Testis (tissue), 3 donors: ENCODE results near the gene DNLZ. TPM values are rescaled to one million over a fixed set of nuclear protein-coding genes. Genes with fewer than 3 reads are reported as not detected.
"Not testable (repeated sequence)": the region's sequence is repeated elsewhere in the genome, so short reads cannot be mapped to it uniquely, and the experiment has no call there.

ENCODE experiments used
- DNase-seq: peaks from one replicate; pipeline ENCODE4 v3.0.0-alpha.2; 2019
- H3K27ac ChIP-seq, 2 donors: fragments of 200-600 bp; sonication (generic); one replicate each; pipeline ENCODE4 v1.5.1; 2019
- H3K27me3 ChIP-seq: fragments of 200-600 bp; sonication (generic); one replicate; pipeline ENCODE4 v1.5.1; 2019
- H3K36me3 ChIP-seq: fragments of 200-600 bp; sonication (generic); one replicate; pipeline ENCODE4 v1.5.1; 2017; ENCODE audit warnings: low read depth; ENCODE audit errors: missing control alignments
- H3K4me1 ChIP-seq: fragments of 200-600 bp; sonication (generic); one replicate; pipeline ENCODE4 v1.5.1; 2019
- H3K4me3 ChIP-seq, 2 donors: fragments of 200-600 bp; sonication (generic); one replicate each; pipeline ENCODE4 v1.5.1; 2017 to 2019
- H3K9me3 ChIP-seq: fragments of 200-600 bp; sonication (generic); one replicate; pipeline ENCODE4 v1.5.1; 2017
- POLR2A ChIP-seq: fragments of 450-650 bp; IDR thresholded peaks from one replicate; pipeline ENCODE4 v1.6.1; 2017; ENCODE audit warnings: antibody characterized with exemption, mild to moderate bottlenecking, moderate library complexity
- WGBS, 2 donors: methylation state at CpG; one replicate each; pipeline ENCODE4 v1.1.5; 2018; 5-methylcytosine and 5-hydroxymethylcytosine counted together
- intact Hi-C: fragments of 100-400 bp; cut with DNase I; formaldehyde crosslinking; loops from one replicate; pipeline ENCODE4 v1.15.1; 2023; ENCODE audit warnings: low total_unique reads
- polyA plus RNA-seq: library from polyadenylated mRNA; stranded (reverse); fragments of 350-450 nt; fragmentation: Illumina TruSeq; extraction: RNeasy Lipid Tissue Mini Kit (QIAGEN cat#74804); gene quantifications from one replicate; pipeline ENCODE4 v1.2.3, GENCODE V29; 2014; ENCODE audit warnings: low read depth, low replicate concordance; ENCODE audit not compliant: insufficient read depth
- total RNA-seq, 2 donors: library from RNA; depleted of rRNA; stranded (reverse); fragments of >200 nt; gene quantifications; one replicate each; pipeline ENCODE4 v1.2.3, GENCODE V29; 2016
- TF ChIP-seq, protein P1 (sequence below), 3 experiments: fragments of 450-650 bp in 2 of 3; fragments of 200-600 bp in 1 of 3; sonication (generic) in 1 of 3; IDR thresholded peaks; one replicate each; pipeline ENCODE4 v1.5.1; 2016 to 2019; ENCODE audit warnings: antibody characterized with exemption in 3 of 3, mild to moderate bottlenecking in 2 of 3, moderate library complexity in 1 of 3

Gene DNLZ
- total and polyA plus RNA-seq, 3 donors from 2014 or later: 14.0 to 51.1 (median 48.2) TPM

DNA sequence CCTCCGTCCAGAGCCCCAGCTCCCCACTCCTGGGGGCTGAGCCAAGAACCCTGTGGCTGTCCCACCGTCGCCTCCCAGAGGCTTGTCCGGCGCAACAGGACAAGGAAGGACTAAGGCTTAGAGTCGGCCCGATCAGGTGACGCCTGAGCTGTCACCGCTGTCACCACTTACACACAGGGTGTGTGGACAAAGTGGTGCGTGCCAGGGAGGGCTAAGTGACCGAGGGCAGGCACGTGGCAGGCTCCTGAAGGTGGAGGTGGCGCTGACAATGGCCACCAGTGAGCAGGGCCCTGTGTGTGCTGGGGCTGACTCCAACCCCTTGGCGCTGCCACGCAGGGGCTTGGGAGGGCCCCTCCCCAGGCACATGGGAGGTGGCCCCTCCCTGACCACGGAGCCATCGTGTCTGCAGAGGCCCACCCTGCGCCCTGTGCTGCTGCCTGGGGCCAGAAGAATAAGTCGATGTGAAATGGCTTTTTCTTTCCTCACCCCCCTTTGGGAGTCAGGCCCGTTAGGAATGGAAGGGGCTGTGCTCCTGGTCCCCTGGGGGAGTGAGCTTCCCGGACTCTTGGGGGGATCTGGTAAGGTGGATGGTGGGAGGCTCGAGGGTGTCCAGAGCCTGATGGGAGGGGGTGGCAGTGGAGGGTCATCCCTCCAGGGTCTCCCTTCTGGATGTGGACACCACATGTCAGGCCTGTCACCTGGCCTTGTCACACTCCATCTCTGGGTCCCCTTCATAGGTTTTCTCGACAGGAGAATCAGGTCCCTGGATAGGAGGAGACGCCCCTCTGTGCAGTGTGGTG is 38.8 kb downstream of the DNLZ start:
- no peaks in the 10 kb centered on the region for H3K9me3 ChIP-seq
- TF ChIP-seq, protein P1, sequence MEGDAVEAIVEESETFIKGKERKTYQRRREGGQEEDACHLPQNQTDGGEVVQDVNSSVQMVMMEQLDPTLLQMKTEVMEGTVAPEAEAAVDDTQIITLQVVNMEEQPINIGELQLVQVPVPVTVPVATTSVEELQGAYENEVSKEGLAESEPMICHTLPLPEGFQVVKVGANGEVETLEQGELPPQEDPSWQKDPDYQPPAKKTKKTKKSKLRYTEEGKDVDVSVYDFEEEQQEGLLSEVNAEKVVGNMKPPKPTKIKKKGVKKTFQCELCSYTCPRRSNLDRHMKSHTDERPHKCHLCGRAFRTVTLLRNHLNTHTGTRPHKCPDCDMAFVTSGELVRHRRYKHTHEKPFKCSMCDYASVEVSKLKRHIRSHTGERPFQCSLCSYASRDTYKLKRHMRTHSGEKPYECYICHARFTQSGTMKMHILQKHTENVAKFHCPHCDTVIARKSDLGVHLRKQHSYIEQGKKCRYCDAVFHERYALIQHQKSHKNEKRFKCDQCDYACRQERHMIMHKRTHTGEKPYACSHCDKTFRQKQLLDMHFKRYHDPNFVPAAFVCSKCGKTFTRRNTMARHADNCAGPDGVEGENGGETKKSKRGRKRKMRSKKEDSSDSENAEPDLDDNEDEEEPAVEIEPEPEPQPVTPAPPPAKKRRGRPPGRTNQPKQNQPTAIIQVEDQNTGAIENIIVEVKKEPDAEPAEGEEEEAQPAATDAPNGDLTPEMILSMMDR (IDR thresholded peaks at IDR 0.05): no peak
- TF ChIP-seq POLR2A: no peak
- no peaks in the 10 kb centered on the region for H3K36me3 ChIP-seq
- WGBS, 2 donors: 77 to 97% methylated on average over 6 to 24 of the region's 24 CpGs
- DNase-seq: no peak
- intact Hi-C loops: no loop called here
- no peaks in the 10 kb centered on the region for H3K27me3 ChIP-seq
- H3K4me1 ChIP-seq: peaks cover 29% of the 10 kb centered on the region
- peak overlapping the region; percentile 31 to 45 for H3K27ac ChIP-seq
- H3K4me3 ChIP-seq: no peak overlapping the region

DNA sequence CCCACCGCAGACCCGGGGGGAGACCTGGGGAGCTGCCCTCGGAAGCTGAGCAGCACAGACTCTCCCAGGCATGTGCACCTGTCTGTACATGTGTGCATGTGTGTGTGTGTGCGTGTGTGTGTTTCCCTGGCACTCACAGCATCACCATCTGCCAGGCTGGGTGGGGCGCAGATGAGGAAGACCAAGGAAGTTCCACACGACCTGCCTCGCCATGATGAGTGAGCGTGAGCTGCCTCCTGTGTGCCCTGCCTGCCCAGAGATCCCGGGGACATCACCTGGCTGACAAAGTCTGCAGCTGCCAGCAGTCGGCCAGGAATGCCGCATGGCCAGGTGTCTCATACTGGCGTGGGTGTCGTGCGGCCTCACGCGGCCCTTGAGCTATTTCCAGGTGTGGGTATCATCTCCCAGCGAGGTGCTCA is 40.2 kb downstream of the DNLZ start:
- no peak for DNase-seq
- Histone ChIP-seq H3K27me3 (no peaks in the 10 kb centered on the region), H3K27ac (no peak overlapping the region), H3K4me1 (peaks cover 25% of the 10 kb centered on the region), H3K36me3 (no peaks in the 10 kb centered on the region), H3K4me3 (no peak overlapping the region), H3K9me3 (no peaks in the 10 kb centered on the region)
- 69 to 89% methylated on average over 3 to 17 of the region's 17 CpGs for WGBS, 2 donors
- TF ChIP-seq, protein P1 (IDR thresholded peaks at IDR 0.05): no peak
- TF ChIP-seq POLR2A: no peak
- intact Hi-C loops: no loop called here

DNA sequence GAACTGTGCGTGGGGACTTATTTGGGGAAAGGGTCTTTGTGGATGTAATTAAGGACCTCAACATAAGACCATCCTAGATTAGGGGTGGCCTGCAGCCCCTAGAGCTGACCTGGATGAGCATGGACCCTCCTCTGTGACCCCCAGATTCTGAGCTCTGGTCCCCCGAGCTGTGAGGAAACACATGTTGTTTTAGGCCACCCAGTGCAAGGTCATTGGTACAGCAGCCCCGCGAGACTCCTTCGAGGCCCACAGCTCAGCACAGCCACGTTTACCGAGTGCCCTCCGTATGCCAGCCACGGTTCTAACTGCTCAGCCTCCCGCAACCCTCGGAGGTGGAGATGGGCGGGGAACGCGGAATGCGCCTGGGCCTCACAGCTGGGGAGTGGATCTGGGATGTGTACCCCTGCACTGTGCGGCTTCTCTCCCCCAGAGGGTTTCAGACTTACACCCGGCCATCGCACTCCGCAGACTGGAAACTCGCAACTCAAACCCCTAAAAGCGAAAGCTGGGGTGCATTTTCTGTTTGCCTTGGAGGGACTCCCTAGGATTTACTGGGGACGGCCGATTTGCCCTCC is 40.7 kb downstream of the DNLZ start:
- no peak for TF ChIP-seq POLR2A
- TF ChIP-seq, protein P1 (IDR thresholded peaks at IDR 0.05): no peak
- Histone ChIP-seq H3K36me3 (no peaks in the 10 kb centered on the region), H3K9me3 (no peaks in the 10 kb centered on the region), H3K4me1 (peaks cover 25% of the 10 kb centered on the region), H3K27ac (no peak overlapping the region), H3K4me3 (no peak overlapping the region), H3K27me3 (no peaks in the 10 kb centered on the region)
- WGBS, 2 donors: 73 to 84% methylated on average over 12 to 23 of the region's 23 CpGs
- no peak for DNase-seq
- intact Hi-C loops: no loop called here

DNA sequence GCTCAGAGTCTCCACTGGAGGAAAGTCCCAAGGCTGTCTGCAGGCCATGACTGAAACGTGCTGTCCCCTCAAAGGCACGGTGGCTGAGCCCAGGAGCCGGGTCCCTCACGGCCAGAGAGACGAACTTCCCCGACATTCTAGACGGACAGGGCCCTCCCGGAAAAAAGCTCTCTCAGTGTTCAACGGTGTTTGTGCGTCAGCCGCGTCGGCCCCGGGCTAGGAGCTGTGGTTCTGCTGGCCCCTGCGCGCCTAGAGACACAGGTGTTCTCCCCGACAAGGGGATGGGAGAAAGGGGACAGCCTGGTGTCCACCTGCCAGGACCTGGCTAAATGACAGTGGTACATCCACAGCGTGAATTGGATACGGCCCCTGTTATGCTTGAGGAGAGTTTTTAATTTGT is 42.0 kb downstream of the DNLZ start:
- H3K4me3 ChIP-seq: no peak overlapping the region
- WGBS, 2 donors: 86 to 90% methylated on average over 7 to 19 of the region's 19 CpGs
- no peak for TF ChIP-seq POLR2A
- TF ChIP-seq, protein P1 (IDR thresholded peaks at IDR 0.05): no peak
- H3K36me3 ChIP-seq: no peaks in the 10 kb centered on the region
- DNase-seq: no peak
- peaks cover 20% of the 10 kb centered on the region for H3K4me1 ChIP-seq
- no peaks in the 10 kb centered on the region for H3K9me3 ChIP-seq
- intact Hi-C loops: no loop called here
- H3K27me3 ChIP-seq: no peaks in the 10 kb centered on the region
- no peak overlapping the region for H3K27ac ChIP-seq

DNA sequence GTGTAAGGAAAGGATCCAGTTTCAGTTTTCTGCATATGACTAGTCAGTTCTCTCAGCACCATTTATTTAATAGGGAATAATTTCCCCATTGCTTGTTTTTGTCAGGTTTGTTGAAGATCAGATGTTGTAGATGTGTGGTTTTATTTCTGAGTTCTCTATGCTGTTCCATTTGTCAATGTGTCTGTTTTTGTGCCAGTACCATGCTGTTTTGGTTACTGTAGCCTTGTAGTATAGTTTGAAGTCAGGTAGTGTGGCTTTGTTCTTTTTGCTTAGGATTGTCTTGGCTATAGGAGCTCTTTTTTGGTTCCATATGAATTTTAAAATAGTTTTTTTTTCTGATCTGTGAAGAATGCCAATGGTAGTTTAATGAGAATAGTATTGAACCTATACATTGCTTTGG is 42.6 kb downstream of the DNLZ start:
- H3K4me1 ChIP-seq: peaks cover 14% of the 10 kb centered on the region
- H3K9me3 ChIP-seq, intact Hi-C loops, H3K4me3 ChIP-seq, DNase-seq, H3K27ac ChIP-seq, H3K36me3 ChIP-seq, H3K27me3 ChIP-seq: not testable (repeated sequence)

DNA sequence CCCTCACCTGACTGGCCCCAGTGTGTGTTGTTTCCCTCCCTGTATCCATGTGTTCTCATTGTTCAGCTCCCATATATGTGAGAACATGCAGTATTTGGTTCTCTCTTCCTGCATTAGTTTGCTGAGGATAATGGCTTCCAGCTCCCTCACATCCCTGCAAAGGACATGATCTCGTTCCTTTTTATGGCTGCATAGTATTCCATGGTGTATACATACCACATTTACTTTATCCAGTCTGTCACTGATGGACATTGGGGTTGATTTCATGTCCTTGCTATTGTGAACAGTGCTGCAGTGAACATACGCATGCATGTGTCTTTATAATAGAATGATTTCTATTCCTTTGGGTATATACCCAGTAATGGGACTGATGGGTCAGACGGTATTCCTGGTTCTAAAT is 43.6 kb downstream of the DNLZ start:
- intact Hi-C loops, H3K4me1 ChIP-seq, H3K9me3 ChIP-seq, H3K27ac ChIP-seq, H3K4me3 ChIP-seq, H3K27me3 ChIP-seq, DNase-seq, H3K36me3 ChIP-seq: not testable (repeated sequence)
- WGBS, 2 donors: 91 to 97% methylated on average over 3 of the region's 3 CpGs

DNA sequence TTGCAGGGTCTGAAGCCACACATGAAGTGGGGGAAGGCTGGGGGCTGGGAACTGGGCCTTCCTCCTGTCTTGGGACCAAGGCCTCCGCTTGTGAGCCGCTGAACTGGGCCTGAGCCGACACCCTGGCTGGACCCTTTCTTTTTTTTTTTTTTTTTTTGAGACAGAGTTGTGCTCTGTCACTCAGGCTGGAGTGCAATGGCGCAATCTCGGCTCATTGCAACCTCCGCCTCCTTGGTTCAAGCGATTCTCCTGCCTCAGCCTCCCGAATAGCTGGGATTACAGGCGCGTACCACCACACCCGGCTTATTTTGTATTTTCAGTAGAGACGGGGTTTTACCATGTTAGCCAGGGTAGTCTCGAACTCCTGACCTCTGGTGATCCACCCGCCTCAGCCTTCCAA is 44.3 kb downstream of the DNLZ start:
- H3K4me1 ChIP-seq, H3K4me3 ChIP-seq, intact Hi-C loops, H3K27me3 ChIP-seq, H3K36me3 ChIP-seq, DNase-seq, H3K9me3 ChIP-seq, H3K27ac ChIP-seq: not testable (repeated sequence)
- 89 to 97% methylated on average over 13 to 14 of the region's 14 CpGs for WGBS, 2 donors
